ENCODE results near the gene EDN2.

DNA sequence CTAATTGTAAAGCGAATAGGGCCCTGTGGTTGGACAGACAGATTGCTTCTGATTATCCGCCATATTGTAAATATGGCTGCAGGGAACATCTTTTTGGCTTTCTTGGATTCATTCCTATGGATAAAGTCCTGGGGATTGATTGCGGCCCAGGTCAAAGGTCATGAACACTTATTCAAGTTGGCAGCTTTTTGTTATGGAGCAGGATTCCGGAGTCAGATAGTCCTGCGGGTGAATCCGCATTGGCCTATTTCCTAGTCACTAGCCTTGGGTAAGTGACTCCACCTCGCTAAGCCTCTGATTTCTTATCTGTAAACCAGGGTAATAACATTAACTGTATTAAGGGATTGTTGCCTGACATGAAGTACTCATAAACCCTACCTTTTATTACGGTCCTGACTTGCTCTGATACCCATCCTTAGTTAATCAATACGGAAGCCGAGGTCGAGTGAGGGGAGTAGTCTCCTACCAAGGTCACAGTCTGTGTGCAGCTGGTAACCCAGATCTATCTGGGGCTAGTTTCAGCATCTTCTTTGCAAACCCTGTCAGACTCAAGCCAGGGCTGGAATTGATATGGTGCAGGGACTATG, 31.7 kb downstream of the EDN2 start:
- TF ChIP-seq, protein P1, sequence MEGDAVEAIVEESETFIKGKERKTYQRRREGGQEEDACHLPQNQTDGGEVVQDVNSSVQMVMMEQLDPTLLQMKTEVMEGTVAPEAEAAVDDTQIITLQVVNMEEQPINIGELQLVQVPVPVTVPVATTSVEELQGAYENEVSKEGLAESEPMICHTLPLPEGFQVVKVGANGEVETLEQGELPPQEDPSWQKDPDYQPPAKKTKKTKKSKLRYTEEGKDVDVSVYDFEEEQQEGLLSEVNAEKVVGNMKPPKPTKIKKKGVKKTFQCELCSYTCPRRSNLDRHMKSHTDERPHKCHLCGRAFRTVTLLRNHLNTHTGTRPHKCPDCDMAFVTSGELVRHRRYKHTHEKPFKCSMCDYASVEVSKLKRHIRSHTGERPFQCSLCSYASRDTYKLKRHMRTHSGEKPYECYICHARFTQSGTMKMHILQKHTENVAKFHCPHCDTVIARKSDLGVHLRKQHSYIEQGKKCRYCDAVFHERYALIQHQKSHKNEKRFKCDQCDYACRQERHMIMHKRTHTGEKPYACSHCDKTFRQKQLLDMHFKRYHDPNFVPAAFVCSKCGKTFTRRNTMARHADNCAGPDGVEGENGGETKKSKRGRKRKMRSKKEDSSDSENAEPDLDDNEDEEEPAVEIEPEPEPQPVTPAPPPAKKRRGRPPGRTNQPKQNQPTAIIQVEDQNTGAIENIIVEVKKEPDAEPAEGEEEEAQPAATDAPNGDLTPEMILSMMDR (IDR thresholded peaks at IDR 0.05): no peak
- TF ChIP-seq EP300 (IDR thresholded peaks at IDR 0.05) (no peak), POLR2A (IDR thresholded peaks at IDR 0.05; ENCODE audit: low read depth) (no peak), POLR2AphosphoS5 (IDR thresholded peaks at IDR 0.05) (no peak)
